H1 (cell line): Measurements from ENCODE around the gene DCDC2. TPM values are rescaled to one million over a fixed set of nuclear protein-coding genes. Genes with fewer than 3 reads are reported as not detected.

Experiments
- CTCF ChIA-PET: fragments of 300-600 bp; sonication (Branson Sonifier 250); formaldehyde crosslinking; loops from one replicate; lab custom pipeline; 2021; ENCODE audit not compliant: partially characterized antibody; lab: Charles Lee
- POLR2A ChIA-PET: fragments of 300-600 bp; sonication (Branson Sonifier 250); formaldehyde crosslinking; loops from one replicate; lab custom pipeline; 2021; ENCODE audit warnings: inconsistent platforms; ENCODE audit not compliant: partially characterized antibody; lab: Charles Lee
- DNase-seq, 2 experiments: peaks; one replicate each; pipeline versions ENCODE4 v3.0.0 to v3.0.0-alpha.2; 2010 to 2022; ENCODE audit warnings: low spot score in 2 of 2, low read depth in 1 of 2, mixed read lengths in 1 of 2
- FAIRE-seq: peaks from 2 replicates; lab custom pipeline; 2011; peaks lifted over from hg19 to GRCh38; lab: Jason Lieb, UNC
- H2AFZ ChIP-seq: 2 replicates; pipeline ENCODE4 v1.8.1; 2012; ENCODE audit warnings: low read length, inconsistent platforms
- H2AK5ac ChIP-seq: 2 replicates; pipeline ENCODE4 v1.6.1; 2013; ENCODE audit warnings: low read depth, low read length
- H2BK120ac ChIP-seq: replicated peaks from 2 replicates; pipeline ENCODE3; 2013; ENCODE audit warnings: low read depth, low read length, inconsistent platforms
- H2BK12ac ChIP-seq: 2 replicates; pipeline ENCODE4 v1.6.1; 2013; ENCODE audit warnings: low read depth, low read length
- H2BK15ac ChIP-seq: 2 replicates; pipeline ENCODE4 v1.6.1; 2013; ENCODE audit warnings: low read length
- H2BK20ac ChIP-seq: 2 replicates; pipeline ENCODE4 v1.6.1; 2013; ENCODE audit warnings: low read length
- H2BK5ac ChIP-seq: 2 replicates; pipeline ENCODE4 v1.6.1; 2013; ENCODE audit warnings: low read depth, low read length
- H3K14ac ChIP-seq: 2 replicates; pipeline ENCODE4 v1.6.1; 2013; ENCODE audit warnings: inconsistent platforms; ENCODE audit not compliant: insufficient read length
- H3K18ac ChIP-seq: 2 replicates; pipeline ENCODE4 v1.6.1; 2013; ENCODE audit warnings: low read length; ENCODE audit errors: extremely low read depth
- H3K23ac ChIP-seq: 2 replicates; pipeline ENCODE4 v1.6.1; 2013; ENCODE audit warnings: inconsistent platforms; ENCODE audit not compliant: insufficient read length
- H3K23me2 ChIP-seq: 2 replicates; pipeline ENCODE4 v1.6.1; 2013; ENCODE audit warnings: low read depth, low read length
- H3K27ac ChIP-seq: 2 replicates; pipeline ENCODE4 v1.6.1; 2011; ENCODE audit warnings: low read depth, low read length, inconsistent platforms
- H3K27me3 ChIP-seq, 4 experiments: replicated peaks in 1 of 4; 1 replicate in 1 of 4; 2 replicates in 3 of 4; pipeline versions ENCODE4 v1.6.1 to v1.8.1; 2011 to 2013; ENCODE audit warnings: low read length in 3 of 4, mild to moderate bottlenecking in 3 of 4, inconsistent platforms in 2 of 4, mixed read lengths in 2 of 4, moderate library complexity in 1 of 4; ENCODE audit not compliant: control insufficient read depth in 3 of 4, insufficient read depth in 3 of 4; ENCODE audit errors: extremely low read depth in 1 of 4
- H3K36me3 ChIP-seq, 4 experiments: 2 replicates each; pipeline versions ENCODE4 v1.6.1 to v1.8.1; 2011 to 2013; ENCODE audit warnings: mild to moderate bottlenecking in 4 of 4, low read length in 3 of 4, moderate library complexity in 2 of 4, control low read depth in 1 of 4, inconsistent platforms in 1 of 4; ENCODE audit not compliant: insufficient read depth in 4 of 4, control insufficient read depth in 2 of 4
- H3K4ac ChIP-seq: replicated peaks from 2 replicates; pipeline ENCODE3; 2013; ENCODE audit warnings: low read length, low read depth, mixed read lengths, inconsistent platforms; ENCODE audit not compliant: insufficient read length
- H3K4me1 ChIP-seq, 4 experiments: replicated peaks in 1 of 4; 1 replicate in 1 of 4; 2 replicates in 3 of 4; pipeline versions ENCODE4 v1.6.1 to v1.8.1; 2011 to 2013; ENCODE audit warnings: low read length in 3 of 4, inconsistent platforms in 2 of 4, mixed read lengths in 1 of 4; ENCODE audit not compliant: insufficient read depth in 4 of 4, control insufficient read depth in 3 of 4
- H3K4me2 ChIP-seq, 2 experiments: 2 replicates each; pipeline versions ENCODE4 v1.6.1 to v1.8.1; 2011 to 2013; ENCODE audit warnings: low read depth in 2 of 2, low read length in 2 of 2, control low read depth in 1 of 2, inconsistent platforms in 1 of 2, mild to moderate bottlenecking in 1 of 2; ENCODE audit not compliant: insufficient read depth in 1 of 2
- H3K4me3 ChIP-seq, 4 experiments: fragments of 200-600, 300-600 bp in 1 of 4; sonication (generic), shearing (Covaris generic), sonication (Bioruptor Twin) in 1 of 4; 2 replicates each; pipeline versions ENCODE4 v1.5.1 to v1.8.1; 2011 to 2016; ENCODE audit warnings: low read length in 4 of 4, low read depth in 3 of 4, control low read depth in 2 of 4, inconsistent platforms in 2 of 4, mild to moderate bottlenecking in 2 of 4, mixed read lengths in 1 of 4, moderate library complexity in 1 of 4; ENCODE audit not compliant: insufficient read depth in 2 of 4; ENCODE audit errors: extremely low read depth in 1 of 4
- H3K56ac ChIP-seq: replicated peaks from 2 replicates; pipeline ENCODE3; 2013; ENCODE audit warnings: low read depth, mild to moderate bottlenecking, mixed read lengths, low read length, inconsistent platforms; ENCODE audit not compliant: insufficient read length
- H3K79me1 ChIP-seq: 2 replicates; pipeline ENCODE4 v1.6.1; 2013; ENCODE audit warnings: low read depth, low read length, control low read depth
- H3K79me2 ChIP-seq, 2 experiments: 2 replicates each; pipeline versions ENCODE4 v1.6.1 to v1.8.1; 2012 to 2013; ENCODE audit warnings: low read length in 2 of 2, mild to moderate bottlenecking in 2 of 2, inconsistent platforms in 1 of 2; ENCODE audit not compliant: insufficient read depth in 2 of 2, control insufficient read depth in 1 of 2
- H3K9ac ChIP-seq, 4 experiments: replicated peaks in 1 of 4; 1 replicate in 1 of 4; 2 replicates in 3 of 4; pipeline versions ENCODE4 v1.6.1 to v1.8.1; 2011 to 2013; ENCODE audit warnings: low read depth in 3 of 4, low read length in 3 of 4, control low read depth in 2 of 4, mild to moderate bottlenecking in 2 of 4, moderate library complexity in 2 of 4, inconsistent platforms in 1 of 4; ENCODE audit errors: extremely low read depth in 1 of 4
- H3K9me3 ChIP-seq, 2 experiments: 2 replicates each; pipeline versions ENCODE4 v1.6.1 to v1.8.1; 2012 to 2013; ENCODE audit warnings: mild to moderate bottlenecking in 2 of 2, moderate library complexity in 2 of 2, control low read depth in 1 of 2, inconsistent platforms in 1 of 2, low read depth in 1 of 2, low read length in 1 of 2, mixed read lengths in 1 of 2; ENCODE audit not compliant: insufficient read depth in 2 of 2
- H4K20me1 ChIP-seq, 2 experiments: replicated peaks in 1 of 2; 2 replicates each; pipeline versions ENCODE3 to v1.8.1; 2011 to 2013; ENCODE audit warnings: inconsistent platforms in 2 of 2, low read length in 2 of 2, mild to moderate bottlenecking in 1 of 2; ENCODE audit not compliant: insufficient read depth in 2 of 2, control insufficient read depth in 1 of 2
- H4K5ac ChIP-seq: 2 replicates; pipeline ENCODE4 v1.6.1; 2013; ENCODE audit warnings: low read length, low read depth, mixed read lengths, inconsistent platforms; ENCODE audit not compliant: insufficient read length
- H4K8ac ChIP-seq: 2 replicates; pipeline ENCODE4 v1.8.0; 2013; ENCODE audit warnings: mild to moderate bottlenecking, moderate library complexity, low read length, inconsistent platforms; ENCODE audit not compliant: insufficient read depth; ENCODE audit errors: extremely low read depth
- H4K91ac ChIP-seq: replicated peaks from 2 replicates; pipeline ENCODE3; 2013; ENCODE audit warnings: low read length, mixed read lengths, inconsistent platforms; ENCODE audit not compliant: insufficient read length
- CTBP2 ChIP-seq: IDR thresholded peaks from 2 replicates; pipeline ENCODE4 v1.7.0; 2011; ENCODE audit warnings: borderline replicate concordance, mild to moderate bottlenecking, moderate library complexity, mixed read lengths, low read length; ENCODE audit not compliant: insufficient read depth, insufficient read length
- GABPA ChIP-seq: IDR thresholded peaks from 2 replicates; pipeline ENCODE4 v1.6.1; 2011; ENCODE audit warnings: mild to moderate bottlenecking, low read length, moderate library complexity, borderline replicate concordance; ENCODE audit not compliant: insufficient read depth
- NANOG ChIP-seq: IDR thresholded peaks from 2 replicates; pipeline ENCODE4 v1.6.1; 2011; ENCODE audit warnings: low read length, low read depth, mild to moderate bottlenecking, inconsistent platforms; ENCODE audit not compliant: insufficient read depth, poor library complexity, severe bottlenecking
- PHF8 ChIP-seq: fragments of 200-600 bp; sonication (generic); conservative IDR thresholded peaks from 2 replicates; pipeline ENCODE4 v1.7.1; 2012; ENCODE audit warnings: low read depth, mild to moderate bottlenecking, inconsistent platforms, low read length, moderate library complexity
- SIN3A ChIP-seq, 2 experiments: IDR thresholded peaks in 1 of 2; conservative IDR thresholded peaks in 1 of 2; 2 replicates each; pipeline ENCODE4 v1.6.1; 2011 to 2012; ENCODE audit warnings: low read length in 2 of 2, improper control_type of control experiment in 1 of 2, low read depth in 1 of 2, mild to moderate bottlenecking in 1 of 2
- SP2 ChIP-seq: IDR thresholded peaks from 2 replicates; pipeline ENCODE4 v1.6.1; 2012; ENCODE audit warnings: mild to moderate bottlenecking, low read length, inconsistent platforms
- TAF1 ChIP-seq: IDR thresholded peaks from 2 replicates; pipeline ENCODE4 v1.6.1; 2011; ENCODE audit warnings: mild to moderate bottlenecking, low read depth, low read length
- YY1 ChIP-seq: IDR thresholded peaks from 2 replicates; pipeline ENCODE4 v1.6.1; 2011; ENCODE audit warnings: low read depth, mild to moderate bottlenecking, low read length
- WGBS, 2 experiments: shearing (Covaris generic) in 1 of 2; methylation state at CpG; one replicate each; pipeline versions ENCODE4 v1.1.6 to v1.1.7; 2013 to 2015; ENCODE audit warnings: low lambda C conversion rate in 2 of 2, mixed read lengths in 2 of 2, inconsistent platforms in 1 of 2, low coverage in 1 of 2, missing lambda C conversion rate in 1 of 2; ENCODE audit not compliant: insufficient replicate concordance in 2 of 2, insufficient coverage in 1 of 2, insufficient read length in 1 of 2; ENCODE audit errors: extremely low coverage in 1 of 2, missing lambda C conversion rate in 1 of 2; 5-methylcytosine and 5-hydroxymethylcytosine counted together
- polyA plus RNA-seq, 7 experiments: library from polyadenylated mRNA; depleted of rRNA in 3 of 7; stranded (reverse) in 5 of 7; unstranded in 2 of 7; fragments of >200 nt in 5 of 7; fragments of 200-250 nt in 2 of 7; gene quantifications; 1 replicate in 5 of 7; 2 replicates in 1 of 7; 4 replicates in 1 of 7; pipeline versions ENCODE4 v1.2.1 to v1.2.3, GENCODE V29; 2011 to 2013; ENCODE audit warnings: missing spikeins in 2 of 7, mixed read lengths in 2 of 7
- total RNA-seq: library from RNA; stranded (reverse); fragmentation: NEBNext Ultra II Directional; extraction: Animal tissue kit (Norgen Biotek cat#: 25700); gene quantifications from 2 replicates; pipeline ENCODE4 v1.2.1, GENCODE V29; 2021
- TF ChIP-seq, protein P1 (sequence below), 3 experiments: IDR thresholded peaks; 1 replicate in 2 of 3; 2 replicates in 1 of 3; pipeline versions ENCODE4 v1.5.1 to v1.6.1; 2011; ENCODE audit warnings: low read length in 3 of 3, mild to moderate bottlenecking in 3 of 3, inconsistent platforms in 2 of 3, low read depth in 1 of 3, moderate library complexity in 1 of 3; ENCODE audit not compliant: insufficient read depth in 1 of 3; ENCODE audit errors: control extremely low read depth in 1 of 3

The DCDC2 gene
- total and polyA plus RNA-seq, 2 of the 8 experiments (the other 6 are each of a cell fraction or from before 2014, with no cell fraction given) = 0.03 to 0.15 TPM

GRCh38 chr6:24228681-24229255 lies 129.1 kb downstream of the DCDC2 start:
- H3K18ac ChIP-seq = no peak overlapping the region
- no peak overlapping the region for H2BK120ac ChIP-seq
- no peak overlapping the region for H3K4ac ChIP-seq
- H3K9me3 ChIP-seq = no peaks in the 10 kb centered on the region
- H3K79me2 ChIP-seq = no peaks in the 10 kb centered on the region
- no peaks in the 10 kb centered on the region for H4K20me1 ChIP-seq
- H4K5ac ChIP-seq = no peak overlapping the region
- FAIRE-seq (no peak), DNase-seq (no peak)
- no peak overlapping the region for H3K56ac ChIP-seq
- H2BK12ac ChIP-seq = no peak overlapping the region
- H3K4me3 ChIP-seq = no peak overlapping the region
- no peak overlapping the region for H3K14ac ChIP-seq
- no peaks in the 10 kb centered on the region; a peak in 2 of 7 replicates for H3K4me1 ChIP-seq
- ChIA-PET CTCF (interaction anchor here (1.1 to 1.6 kb wide), 7 partner anchors 16 to 48 kb away, joined by 3 to 5 read pairs (median 4); no protein-coding TSS in a partner anchor), POLR2A (no interaction called here)
- no peak overlapping the region for H2BK5ac ChIP-seq
- no peak overlapping the region for H2BK20ac ChIP-seq
- H3K36me3 ChIP-seq = no peaks in the 10 kb centered on the region
- H2BK15ac ChIP-seq = no peak overlapping the region
- H3K23ac ChIP-seq = no peak overlapping the region
- peak overlapping the region; percentile 17; the same call in 1 of the 2 replicates for H2AFZ ChIP-seq
- no peak overlapping the region for H2AK5ac ChIP-seq
- H3K27ac ChIP-seq = no peak overlapping the region
- H3K9ac ChIP-seq = no peak overlapping the region
- no peaks in the 10 kb centered on the region for H3K23me2 ChIP-seq
- no peak for TF ChIP-seq YY1
- TF ChIP-seq, protein P1, sequence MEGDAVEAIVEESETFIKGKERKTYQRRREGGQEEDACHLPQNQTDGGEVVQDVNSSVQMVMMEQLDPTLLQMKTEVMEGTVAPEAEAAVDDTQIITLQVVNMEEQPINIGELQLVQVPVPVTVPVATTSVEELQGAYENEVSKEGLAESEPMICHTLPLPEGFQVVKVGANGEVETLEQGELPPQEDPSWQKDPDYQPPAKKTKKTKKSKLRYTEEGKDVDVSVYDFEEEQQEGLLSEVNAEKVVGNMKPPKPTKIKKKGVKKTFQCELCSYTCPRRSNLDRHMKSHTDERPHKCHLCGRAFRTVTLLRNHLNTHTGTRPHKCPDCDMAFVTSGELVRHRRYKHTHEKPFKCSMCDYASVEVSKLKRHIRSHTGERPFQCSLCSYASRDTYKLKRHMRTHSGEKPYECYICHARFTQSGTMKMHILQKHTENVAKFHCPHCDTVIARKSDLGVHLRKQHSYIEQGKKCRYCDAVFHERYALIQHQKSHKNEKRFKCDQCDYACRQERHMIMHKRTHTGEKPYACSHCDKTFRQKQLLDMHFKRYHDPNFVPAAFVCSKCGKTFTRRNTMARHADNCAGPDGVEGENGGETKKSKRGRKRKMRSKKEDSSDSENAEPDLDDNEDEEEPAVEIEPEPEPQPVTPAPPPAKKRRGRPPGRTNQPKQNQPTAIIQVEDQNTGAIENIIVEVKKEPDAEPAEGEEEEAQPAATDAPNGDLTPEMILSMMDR (IDR thresholded peaks at IDR 0.05; ENCODE audit: control extremely low read depth in 1 of 3, insufficient read depth in 1 of 3, low read depth in 1 of 3, low read length in 3 of 3) = no peak
- no peak for TF ChIP-seq CTBP2
- TF ChIP-seq NANOG = no peak
- TF ChIP-seq GABPA = no peak
- no peak for TF ChIP-seq SIN3A (conservative IDR thresholded peaks at IDR 0.05 in 1 of 2, IDR thresholded peaks at IDR 0.05 in 1 of 2; ENCODE audit: low read depth in 1 of 2, low read length in 2 of 2)
- TF ChIP-seq SP2 = no peak
- TF ChIP-seq PHF8 = no peak
- no peak for TF ChIP-seq TAF1
- no peak overlapping the region for H4K91ac ChIP-seq
- 90% methylated on average over 3 of the region's 3 CpGs; no CpG with 5 or more reads in 1 of the 2 experiments for WGBS, 2 experiments
- no peaks in the 10 kb centered on the region for H3K27me3 ChIP-seq
- no peak overlapping the region for H4K8ac ChIP-seq
- no peaks in the 10 kb centered on the region for H3K79me1 ChIP-seq
- H3K4me2 ChIP-seq = no peak overlapping the region
